ENCODE data around the gene POLR2E.

The POLR2E gene

DNA sequence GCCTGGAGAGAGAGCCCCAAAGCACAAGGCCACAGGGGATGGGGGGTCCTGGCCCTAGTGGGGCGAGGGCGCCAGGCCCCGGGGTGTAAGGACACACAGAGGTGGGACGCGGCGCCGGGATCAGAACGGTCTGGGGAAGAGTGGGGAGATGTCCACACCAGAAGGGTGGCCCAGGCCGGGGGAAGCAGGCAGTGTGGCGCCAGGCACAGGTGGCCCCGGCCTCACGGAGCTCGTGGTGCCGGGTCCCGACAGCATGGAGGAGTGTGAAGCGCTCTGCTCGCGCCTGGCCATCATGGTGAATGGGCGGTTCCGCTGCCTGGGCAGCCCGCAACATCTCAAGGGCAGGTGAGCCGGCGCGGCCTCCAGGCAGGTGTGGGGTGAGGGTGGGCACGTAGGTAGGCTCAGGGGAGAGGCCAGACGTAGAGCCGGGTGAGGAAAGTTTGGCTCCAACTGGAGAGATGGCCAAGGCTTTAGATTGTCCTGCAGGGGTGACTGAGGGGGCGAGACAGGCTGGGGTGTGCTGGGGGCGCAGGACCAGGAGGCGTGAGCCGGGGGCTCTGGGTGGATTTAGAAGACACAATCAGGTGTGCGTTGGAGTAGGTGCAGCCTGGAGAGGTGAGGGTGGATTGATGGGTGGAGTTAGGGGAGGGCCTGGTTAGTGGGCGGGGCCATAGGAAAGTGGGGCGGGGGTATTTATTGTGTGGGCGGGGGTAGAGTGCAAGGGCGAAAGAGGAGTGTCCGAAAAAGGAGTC is 31.1 kb downstream of the POLR2E start:
- DNase-seq (ENCODE audit: low spot score) = no peak

DNA sequence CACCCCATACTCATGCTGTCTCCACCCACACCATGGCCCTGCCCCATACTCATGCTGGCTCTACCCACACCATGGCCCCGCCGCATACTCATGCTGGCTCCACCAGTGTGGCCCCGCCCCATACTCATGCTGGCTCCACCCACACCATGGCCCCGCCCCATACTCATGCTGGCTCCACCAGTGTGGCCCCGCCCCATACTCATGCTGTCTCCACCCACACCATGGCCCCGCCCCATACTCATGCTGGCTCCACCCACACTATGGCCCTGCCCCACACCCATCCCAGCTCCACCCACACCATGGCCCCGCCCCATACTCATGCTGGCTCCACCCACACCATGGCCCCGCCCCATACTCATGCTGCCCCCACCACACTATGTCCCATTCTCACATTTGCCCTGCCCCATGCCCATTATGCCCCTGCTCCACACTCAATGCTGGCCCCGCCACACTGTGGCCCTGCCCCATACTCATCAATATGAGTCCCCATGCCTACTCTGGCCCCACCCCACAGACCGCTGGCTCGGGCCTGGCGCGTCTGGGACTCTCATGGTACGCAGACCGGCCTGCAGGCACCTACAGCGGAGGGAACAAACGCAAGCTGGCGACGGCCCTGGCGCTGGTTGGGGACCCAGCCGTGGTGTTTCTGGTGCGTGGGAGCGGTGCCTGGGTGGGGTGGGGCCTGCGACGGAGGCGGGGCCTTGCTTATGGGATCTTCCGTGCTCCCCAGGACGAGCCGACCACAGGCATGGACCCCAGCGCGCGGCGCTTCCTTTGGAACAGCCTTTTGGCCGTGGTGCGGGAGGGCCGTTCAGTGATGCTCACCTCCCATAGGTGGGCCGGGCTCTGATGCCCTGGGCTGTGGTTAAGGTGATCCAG is 31.9 kb downstream of the POLR2E start:
- no peak for DNase-seq (ENCODE audit: low spot score)

DNA sequence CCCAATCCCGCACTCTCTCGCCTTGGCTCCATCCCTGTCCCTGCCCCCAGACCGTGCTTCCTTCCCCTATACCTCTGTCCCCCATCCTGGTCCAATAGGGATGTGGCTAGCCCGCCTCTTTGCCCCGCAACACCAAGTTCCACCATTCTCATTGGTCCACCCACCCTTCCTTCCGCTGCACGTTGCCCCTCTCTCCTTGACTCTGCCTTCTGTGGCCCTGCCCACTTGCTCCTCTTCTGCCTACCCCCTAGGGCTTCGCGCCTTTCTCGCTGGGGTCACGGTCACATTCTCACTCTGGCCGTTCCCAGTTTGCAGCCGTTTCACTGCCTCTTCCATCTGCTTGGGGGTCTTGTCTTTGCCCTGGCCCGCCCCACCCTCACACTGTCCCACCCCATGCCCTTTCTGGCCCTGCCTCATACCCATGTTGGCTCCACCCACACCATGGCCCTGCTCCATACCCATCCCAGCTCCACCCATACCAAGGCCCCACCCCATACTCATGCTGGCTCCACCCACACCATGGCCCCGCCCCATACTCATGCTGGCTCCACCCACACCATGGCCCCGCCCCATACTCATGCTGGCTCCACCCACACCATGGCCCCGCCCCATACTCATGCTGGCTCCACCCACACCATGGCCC is 32.7 kb downstream of the POLR2E start:
- DNase-seq (ENCODE audit: low spot score) = no peak

DNA sequence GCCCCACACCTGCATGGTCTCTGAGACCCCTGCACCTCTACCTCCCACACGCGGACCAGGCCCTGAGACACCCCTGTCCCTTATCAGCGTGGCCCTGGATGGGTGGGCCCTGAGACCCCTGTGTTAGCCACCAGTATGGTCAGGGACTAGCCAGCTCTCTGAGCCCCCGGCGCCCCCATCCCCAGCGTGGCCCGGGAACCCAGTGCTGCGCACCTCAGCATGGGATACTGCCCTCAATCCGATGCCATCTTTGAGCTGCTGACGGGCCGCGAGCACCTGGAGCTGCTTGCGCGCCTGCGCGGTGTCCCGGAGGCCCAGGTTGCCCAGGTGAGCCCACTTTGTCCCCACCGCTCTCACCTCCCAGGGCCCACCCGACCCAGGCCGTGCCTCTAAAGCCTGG is 33.2 kb downstream of the POLR2E start:
- no peak for DNase-seq (ENCODE audit: low spot score)

DNA sequence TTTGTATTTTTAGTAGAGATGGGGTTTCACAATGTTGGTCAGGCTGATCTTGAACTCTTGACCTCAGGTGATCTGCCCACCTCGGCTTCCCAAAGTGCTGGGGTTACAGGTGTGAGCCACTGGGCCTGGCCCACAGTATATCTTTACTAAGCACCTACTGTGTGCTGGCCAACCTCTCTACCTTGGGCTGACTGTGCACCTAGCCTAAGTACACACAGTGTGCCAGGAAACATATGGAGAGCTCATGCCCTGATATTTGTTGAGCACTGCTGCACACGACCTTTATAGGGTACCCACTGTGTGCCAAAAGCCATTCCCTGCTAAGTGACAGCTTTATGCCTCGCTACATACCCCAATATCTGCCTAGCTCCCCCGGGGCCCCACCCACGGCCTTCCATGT is 34.5 kb downstream of the POLR2E start:
- DNase-seq (ENCODE audit: low spot score) = no peak

DNA sequence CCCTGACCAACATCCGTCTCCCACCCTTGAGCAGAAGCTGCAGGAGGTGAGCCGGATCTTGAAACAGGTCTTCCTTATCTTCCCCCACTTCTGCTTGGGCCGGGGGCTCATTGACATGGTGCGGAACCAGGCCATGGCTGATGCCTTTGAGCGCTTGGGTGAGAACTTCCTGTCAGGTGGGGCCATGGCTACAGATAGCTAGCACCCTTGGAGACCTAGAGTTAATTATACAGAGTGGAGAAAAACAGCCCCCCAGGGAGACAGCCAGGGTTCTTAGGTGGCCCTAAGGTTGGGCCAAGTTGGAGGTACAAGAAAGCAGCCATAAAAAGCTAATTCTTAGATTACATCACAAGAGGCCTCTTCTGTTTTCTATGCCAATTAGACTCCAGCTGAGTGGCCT is 37.1 kb downstream of the POLR2E start:
- no peak for DNase-seq (ENCODE audit: low spot score)

DNA sequence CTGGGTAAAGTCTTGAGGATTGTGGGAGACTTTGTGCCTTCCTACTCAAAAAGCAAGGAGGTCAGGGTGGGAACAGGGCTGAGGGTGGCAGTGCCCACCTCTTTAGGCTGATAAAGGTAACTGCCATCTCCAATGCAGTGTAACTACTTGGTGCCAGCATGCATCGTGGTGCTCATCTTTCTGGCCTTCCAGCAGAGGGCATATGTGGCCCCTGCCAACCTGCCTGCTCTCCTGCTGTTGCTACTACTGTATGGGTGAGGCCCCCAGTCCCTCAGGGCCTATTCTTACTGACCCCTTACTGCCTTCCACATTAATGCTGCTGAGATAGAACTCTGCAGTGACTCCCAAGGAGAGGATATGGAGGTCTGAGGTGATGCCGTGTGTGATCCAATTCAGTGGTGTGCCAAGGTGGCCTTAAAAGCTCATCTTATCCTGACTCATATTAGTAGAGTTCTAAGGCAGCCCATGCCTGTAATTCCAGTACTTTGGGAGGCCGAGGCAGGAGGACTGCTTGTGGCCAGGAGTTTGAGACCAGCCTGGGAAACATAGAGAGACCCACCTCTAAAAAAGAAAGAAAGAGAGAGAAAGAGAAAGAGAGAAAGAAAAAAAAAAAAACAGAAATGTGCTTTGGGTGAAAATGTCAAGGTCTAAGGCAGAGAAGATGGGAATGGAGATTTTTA is 37.9 kb downstream of the POLR2E start:
- peak; percentile 74 for DNase-seq (ENCODE audit: low spot score)

DNA sequence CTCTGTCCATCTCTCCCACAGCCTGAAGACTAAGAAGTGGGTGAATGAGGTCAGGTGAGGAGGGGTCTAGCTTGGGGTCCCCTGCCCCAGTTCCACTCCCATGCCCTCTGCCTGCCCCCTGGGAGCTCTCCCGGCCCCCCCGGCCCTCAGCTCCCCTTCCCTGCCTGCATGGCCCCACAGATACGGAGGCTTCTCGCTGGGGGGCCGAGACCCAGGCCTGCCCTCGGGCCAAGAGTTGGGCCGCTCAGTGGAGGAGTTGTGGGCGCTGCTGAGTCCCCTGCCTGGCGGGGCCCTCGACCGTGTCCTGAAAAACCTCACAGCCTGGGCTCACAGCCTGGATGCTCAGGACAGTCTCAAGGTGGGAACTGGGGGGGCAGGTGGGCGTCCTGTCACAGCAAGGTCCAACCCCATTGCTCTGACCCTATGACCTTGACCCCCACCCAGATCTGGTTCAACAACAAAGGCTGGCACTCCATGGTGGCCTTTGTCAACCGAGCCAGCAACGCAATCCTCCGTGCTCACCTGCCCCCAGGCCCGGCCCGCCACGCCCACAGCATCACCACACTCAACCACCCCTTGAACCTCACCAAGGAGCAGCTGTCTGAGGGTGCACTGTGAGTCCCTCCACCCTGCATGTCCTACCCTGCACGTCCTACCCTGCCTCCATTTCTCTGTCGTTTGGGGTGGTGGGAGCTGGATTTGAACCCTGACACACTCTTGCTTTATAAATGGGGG is 39.1 kb downstream of the POLR2E start:
- DNase-seq (ENCODE audit: low spot score) = no peak

DNA sequence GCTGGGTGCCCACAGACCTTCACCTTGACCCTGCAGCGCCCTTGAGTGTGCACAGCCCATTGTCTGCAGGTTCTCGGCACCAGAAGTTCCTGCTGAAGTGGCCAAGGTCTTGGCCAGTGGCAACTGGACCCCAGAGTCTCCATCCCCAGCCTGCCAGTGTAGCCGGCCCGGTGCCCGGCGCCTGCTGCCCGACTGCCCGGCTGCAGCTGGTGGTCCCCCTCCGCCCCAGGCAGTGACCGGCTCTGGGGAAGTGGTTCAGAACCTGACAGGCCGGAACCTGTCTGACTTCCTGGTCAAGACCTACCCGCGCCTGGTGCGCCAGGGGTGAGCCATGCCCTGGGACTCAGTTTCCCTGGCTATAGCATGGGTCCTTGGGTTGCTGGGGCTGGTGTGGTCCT is 40.1 kb downstream of the POLR2E start:
- DNase-seq (ENCODE audit: low spot score) = no peak

DNA sequence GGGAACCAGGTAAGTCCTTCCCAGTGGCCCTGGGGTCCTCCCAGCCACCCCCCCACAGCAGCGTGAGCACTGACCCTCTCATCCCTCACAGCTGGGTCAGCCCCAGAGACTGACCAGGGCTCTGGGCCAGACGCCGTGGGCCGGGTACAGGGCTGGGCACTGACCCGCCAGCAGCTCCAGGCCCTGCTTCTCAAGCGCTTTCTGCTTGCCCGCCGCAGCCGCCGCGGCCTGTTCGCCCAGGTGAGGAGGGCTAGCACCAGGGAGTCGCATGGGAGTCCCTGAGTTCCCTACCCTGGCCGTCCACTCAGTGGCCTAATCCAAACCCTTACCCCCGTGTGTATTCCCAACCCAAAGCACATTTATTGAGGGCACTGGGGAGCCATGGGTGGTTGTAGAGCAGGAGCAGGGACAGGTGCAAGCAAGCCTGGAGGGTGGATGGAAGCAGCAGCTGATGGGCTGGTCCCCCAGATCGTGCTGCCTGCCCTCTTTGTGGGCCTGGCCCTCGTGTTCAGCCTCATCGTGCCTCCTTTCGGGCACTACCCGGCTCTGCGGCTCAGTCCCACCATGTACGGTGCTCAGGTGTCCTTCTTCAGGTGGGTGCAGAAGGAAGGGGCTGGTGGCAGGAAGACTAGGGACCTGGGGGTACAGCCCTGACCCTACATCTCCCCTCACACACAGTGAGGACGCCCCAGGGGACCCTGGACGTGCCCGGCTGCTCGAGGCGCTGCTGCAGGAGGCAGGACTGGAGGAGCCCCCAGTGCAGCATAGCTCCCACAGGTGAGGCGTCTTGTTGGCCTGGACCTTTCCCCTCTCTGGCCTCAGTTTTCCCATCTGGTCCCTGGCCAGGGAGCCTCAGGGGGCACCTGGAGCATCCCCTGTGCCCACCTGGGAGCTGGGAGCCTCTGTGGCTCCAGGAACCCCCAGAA is 40.8 kb downstream of the POLR2E start:
- no peak for DNase-seq (ENCODE audit: low spot score)

DNA sequence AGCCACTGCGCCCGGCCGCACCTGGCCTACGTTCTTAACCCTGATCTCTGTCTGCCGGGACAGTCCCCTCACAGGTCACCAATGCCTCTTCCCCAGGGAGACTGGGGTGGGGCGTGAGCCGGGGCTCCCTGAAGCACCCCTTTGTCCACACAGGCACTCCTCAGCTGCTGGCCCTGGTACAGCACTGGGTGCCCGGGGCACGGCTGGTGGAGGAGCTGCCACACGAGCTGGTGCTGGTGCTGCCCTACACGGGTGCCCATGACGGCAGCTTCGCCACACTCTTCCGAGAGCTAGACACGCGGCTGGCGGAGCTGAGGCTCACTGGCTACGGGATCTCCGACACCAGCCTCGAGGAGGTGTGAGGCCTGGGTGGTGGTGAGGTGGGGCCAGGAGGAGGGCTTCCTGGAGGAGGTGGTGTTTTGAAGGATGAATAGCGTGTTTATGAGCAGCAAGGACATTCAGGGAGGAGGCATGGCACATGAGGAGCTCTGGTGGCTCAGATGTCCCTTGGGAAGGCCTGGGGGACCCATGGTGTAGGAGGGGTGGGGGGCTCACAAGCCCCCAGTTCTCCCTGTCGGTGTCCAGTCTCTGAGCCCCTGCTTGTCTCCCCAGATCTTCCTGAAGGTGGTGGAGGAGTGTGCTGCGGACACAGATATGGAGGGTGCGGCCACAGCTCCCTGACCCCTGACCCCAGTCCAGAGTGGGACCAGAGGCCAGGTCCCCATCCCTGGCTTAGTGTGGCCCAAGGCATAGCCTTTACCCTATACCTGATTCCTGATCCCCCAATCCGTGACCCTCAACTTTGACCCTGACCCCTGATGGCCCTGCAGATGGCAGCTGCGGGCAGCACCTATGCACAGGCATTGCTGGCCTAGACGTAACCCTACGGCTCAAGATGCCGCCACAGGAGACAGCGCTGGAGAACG is 41.7 kb downstream of the POLR2E start:
- DNase-seq (ENCODE audit: low spot score) = no peak

DNA sequence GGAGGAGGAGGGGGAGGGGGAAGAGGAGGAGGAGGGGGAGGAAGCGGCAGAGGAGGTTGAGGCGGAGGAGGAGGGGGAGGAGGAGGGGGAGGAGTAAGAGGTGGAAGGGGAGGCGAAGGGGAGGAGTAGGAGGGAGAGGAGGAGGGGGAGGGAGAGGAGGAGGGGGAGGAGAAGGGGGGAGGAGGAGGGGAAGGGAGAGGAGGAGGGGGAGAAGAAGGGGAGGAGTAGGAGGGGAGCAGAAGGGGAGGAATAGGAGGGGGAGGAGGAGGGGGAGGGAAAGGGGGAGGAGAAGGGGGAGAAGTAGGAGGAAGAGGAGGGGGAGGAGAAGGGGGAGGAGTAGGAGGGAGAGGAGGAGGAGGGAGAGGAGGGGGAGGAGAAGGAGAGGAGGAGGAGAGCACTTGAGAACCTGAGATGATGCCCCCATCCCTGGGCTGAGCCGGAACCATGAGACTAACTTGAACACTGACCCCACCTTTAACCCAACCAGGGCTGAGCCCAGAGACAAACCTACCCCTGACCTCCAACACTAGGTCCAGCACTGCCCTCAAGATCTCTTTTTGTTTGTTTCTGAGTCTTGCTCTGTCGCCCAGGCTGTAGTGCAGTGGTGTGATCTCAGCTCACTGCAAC is 42.7 kb downstream of the POLR2E start:
- DNase-seq (ENCODE audit: low spot score) = no peak

DNA sequence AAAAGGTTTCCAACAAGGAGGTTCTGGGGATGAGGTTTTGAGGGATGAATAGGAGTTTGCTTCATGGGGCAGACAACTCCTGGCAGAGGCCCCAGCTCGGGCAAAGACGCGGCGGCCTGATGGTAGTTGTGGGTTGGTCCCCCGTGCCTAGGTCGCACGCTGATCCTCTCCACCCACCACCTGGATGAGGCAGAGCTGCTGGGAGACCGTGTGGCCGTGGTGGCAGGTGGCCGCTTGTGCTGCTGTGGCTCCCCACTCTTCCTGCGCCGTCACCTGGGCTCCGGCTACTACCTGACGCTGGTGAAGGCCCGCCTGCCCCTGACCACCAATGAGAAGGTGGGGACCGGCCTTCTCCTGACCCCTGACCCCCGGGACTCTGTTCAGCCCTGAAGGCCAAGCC is 43.4 kb downstream of the POLR2E start:
- no peak for DNase-seq (ENCODE audit: low spot score)

DNA sequence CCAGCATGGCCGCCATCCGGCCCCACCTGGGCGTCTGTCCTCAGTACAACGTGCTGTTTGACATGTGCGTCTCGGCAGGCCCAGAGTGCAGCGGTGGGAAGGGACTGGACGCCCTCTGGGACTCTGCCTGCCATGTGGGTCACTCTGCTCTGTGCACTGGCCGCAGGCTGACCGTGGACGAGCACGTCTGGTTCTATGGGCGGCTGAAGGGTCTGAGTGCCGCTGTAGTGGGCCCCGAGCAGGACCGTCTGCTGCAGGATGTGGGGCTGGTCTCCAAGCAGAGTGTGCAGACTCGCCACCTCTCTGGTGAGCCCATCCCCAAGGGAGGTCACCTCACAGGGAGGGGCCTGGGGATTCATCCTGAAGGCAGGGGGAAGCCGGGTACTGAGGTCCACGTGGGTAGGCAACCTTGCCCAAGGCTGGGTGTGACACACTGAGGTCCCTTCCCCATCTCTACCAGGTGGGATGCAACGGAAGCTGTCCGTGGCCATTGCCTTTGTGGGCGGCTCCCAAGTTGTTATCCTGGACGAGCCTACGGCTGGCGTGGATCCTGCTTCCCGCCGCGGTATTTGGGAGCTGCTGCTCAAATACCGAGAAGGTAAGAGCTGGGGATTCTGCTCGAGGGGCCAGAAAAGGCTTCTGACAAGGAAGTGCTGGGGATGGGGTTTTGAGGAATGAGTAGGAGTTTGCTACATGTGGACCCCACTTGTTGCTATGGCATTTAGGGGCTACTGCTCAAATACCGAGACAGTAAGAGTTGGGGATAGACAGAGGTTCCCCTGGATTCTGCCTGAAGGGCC is 44.0 kb downstream of the POLR2E start:
- DNase-seq (ENCODE audit: low spot score) = no peak

DNA sequence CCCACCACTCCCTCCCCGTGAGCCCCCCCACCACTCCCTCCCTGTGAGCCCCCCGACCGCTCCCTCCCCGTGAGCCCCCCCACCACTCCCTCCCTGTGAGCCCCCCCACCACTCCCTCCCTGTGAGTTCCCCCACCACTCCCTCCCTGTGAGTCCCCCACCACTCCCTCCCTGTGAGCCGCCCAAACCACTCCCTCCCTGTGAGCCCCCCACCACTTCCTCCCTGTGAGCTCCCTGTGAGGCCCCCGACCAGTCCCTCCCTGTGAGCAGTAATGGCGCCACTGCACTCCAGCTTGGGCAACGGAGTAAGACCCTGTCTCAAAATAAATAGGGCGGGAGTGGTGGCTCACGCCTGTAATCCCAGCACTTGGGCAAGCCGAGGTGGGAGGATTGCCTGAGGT is 45.4 kb downstream of the POLR2E start:
- DNase-seq (ENCODE audit: low spot score) = no peak

DNA sequence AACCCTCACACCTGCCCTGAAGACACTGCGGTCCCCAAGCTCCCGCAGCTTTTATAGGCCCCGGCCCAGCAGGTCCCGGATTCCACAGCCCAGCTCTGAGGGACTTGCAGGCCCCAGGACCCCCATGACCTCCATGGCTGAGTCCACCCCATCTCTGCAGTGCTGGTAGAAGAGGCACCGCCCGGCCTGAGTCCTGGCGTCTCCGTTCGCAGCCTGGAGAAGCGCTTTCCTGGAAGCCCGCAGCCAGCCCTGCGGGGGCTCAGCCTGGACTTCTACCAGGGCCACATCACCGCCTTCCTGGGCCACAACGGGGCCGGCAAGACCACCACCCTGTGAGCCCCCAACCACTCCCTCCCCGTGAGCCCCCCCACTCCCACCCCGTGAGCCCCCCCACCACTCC is 46.1 kb downstream of the POLR2E start:
- no peak for DNase-seq (ENCODE audit: low spot score)

DNA sequence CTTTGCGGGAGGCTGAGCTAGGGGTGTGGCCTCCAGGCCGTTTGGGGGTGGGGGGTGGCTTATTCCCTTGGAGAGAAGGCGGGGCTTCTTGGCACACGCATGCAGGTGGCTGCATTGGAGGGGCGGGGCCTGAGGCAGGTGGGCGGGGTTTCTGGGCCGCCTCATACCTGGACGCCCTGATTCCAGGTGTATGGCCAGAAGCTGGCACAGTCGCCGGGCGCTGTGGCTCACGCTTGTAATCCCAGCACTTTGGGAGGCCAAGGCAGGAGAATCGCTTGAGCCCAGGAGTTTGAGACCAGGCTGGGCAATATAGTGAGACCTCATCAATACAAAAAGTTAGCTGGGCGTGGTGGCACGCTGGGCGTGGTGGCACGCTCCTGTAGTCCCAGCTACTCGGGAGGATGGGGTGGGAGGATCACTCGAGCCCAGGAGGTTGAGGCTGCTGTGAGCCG is 47.5 kb downstream of the POLR2E start:
- no peak for DNase-seq (ENCODE audit: low spot score)

Data from CD4-positive, alpha-beta T cell treated with Interleukin-2 at 100 ng/mL for 4 hours (primary cell).